Tibial artery (tissue), 4 donors: ENCODE measurements around the gene MSRB3.

Experiments
- DNase-seq, 2 donors: peaks; one replicate each; pipeline ENCODE4 v3.0.0-alpha.2; 2019
- H3K27ac ChIP-seq, 2 donors: fragments of 200-600 bp; sonication (generic) in 1 of 2; 1 replicate in 1 of 2; 2 replicates in 1 of 2; pipeline ENCODE4 v1.5.1; 2018 to 2019; ENCODE audit warnings: mild to moderate bottlenecking in 1 of 2
- H3K27me3 ChIP-seq, 2 donors: fragments of 200-600 bp; sonication (generic) in 1 of 2; one replicate each; pipeline versions ENCODE4 v1.5.1 to v1.6.0; 2016 to 2019
- H3K36me3 ChIP-seq, 3 donors: fragments of 200-600 bp; sonication (generic) in 2 of 3; one replicate each; pipeline ENCODE4 v1.5.1; 2016 to 2019; ENCODE audit warnings: mild to moderate bottlenecking in 2 of 3
- H3K4me1 ChIP-seq, 4 donors: fragments of 200-600 bp; sonication (generic) in 2 of 4; 1 replicate in 3 of 4; 2 replicates in 1 of 4; pipeline ENCODE4 v1.5.1; 2016 to 2019
- H3K4me3 ChIP-seq, 2 donors: fragments of 200-600 bp; sonication (generic) in 1 of 2; 1 replicate in 1 of 2; 2 replicates in 1 of 2; pipeline ENCODE4 v1.5.1; 2018 to 2019; ENCODE audit warnings: mild to moderate bottlenecking in 2 of 2
- H3K9me3 ChIP-seq, 3 donors: fragments of 200-600 bp; sonication (generic) in 1 of 3; one replicate each; pipeline ENCODE4 v1.5.1; 2016 to 2019
- CTCF ChIP-seq, 2 experiments: fragments of 200-600 bp in 1 of 2; fragments of 450-650 bp in 1 of 2; IDR thresholded peaks; one replicate each; pipeline ENCODE4 v1.5.1; 2017 to 2019; ENCODE audit warnings: antibody characterized with exemption in 2 of 2, mild to moderate bottlenecking in 1 of 2, moderate library complexity in 1 of 2
- intact Hi-C: fragments of 100-400 bp; cut with DNase I; formaldehyde crosslinking; loops from one replicate; pipeline ENCODE4 v1.15.0; 2023; ENCODE audit warnings: low total_unique reads

The MSRB3 gene

GRCh38 chr12:65392491-65392890, 114.0 kb downstream of the MSRB3 start:
- intact Hi-C loops = no loop called here
- no peak overlapping the region for H3K27ac ChIP-seq
- H3K4me3 ChIP-seq = no peak overlapping the region
- peaks cover 0 to 19% (median 14%) of the 10 kb centered on the region in 3 donors for H3K36me3 ChIP-seq
- TF ChIP-seq CTCF (IDR thresholded peaks at IDR 0.05) = no peak
- H3K27me3 ChIP-seq = no peaks in the 10 kb centered on the region
- H3K4me1 ChIP-seq = peaks cover 0 to 13% (median 0%) of the 10 kb centered on the region in 4 donors
- DNase-seq = no peak
- H3K9me3 ChIP-seq = peaks cover 0 to 10% (median 8%) of the 10 kb centered on the region in 3 donors

- Histone ChIP-seq H3K36me3 (peaks cover 0 to 12% (median 9%) of the 10 kb centered on the region in 3 donors), H3K4me3 (no peak overlapping the region), H3K27me3 (no peaks in the 10 kb centered on the region), H3K27ac (no peak overlapping the region), H3K4me1 (no peaks in the 10 kb centered on the region), H3K9me3 (peaks cover 0 to 4% (median 0%) of the 10 kb centered on the region in 3 donors)
- intact Hi-C loops = no loop called here
- no peak for DNase-seq
- TF ChIP-seq CTCF (IDR thresholded peaks at IDR 0.05) = no peak
Measured at GRCh38 chr12:65403188-65403587, 124.7 kb downstream of the MSRB3 start.

- DNase-seq = no peak
- Histone ChIP-seq H3K4me1 (peaks cover 0 to 10% (median 0%) of the 10 kb centered on the region in 4 donors), H3K36me3 (peaks cover 0 to 11% (median 9%) of the 10 kb centered on the region in 3 donors), H3K9me3 (no peaks in the 10 kb centered on the region), H3K4me3 (no peak overlapping the region), H3K27ac (no peak overlapping the region), H3K27me3 (no peaks in the 10 kb centered on the region)
- intact Hi-C loops = no loop called here
- TF ChIP-seq CTCF (IDR thresholded peaks at IDR 0.05) = no peak
Measured at GRCh38 chr12:65407388-65408149, 129.1 kb downstream of the MSRB3 start.

GRCh38 chr12:65408441-65408840, 130.0 kb downstream of the MSRB3 start:
- no peaks in the 10 kb centered on the region for H3K27me3 ChIP-seq
- TF ChIP-seq CTCF (IDR thresholded peaks at IDR 0.05) = no peak
- peaks cover 0 to 6% (median 2%) of the 10 kb centered on the region in 3 donors for H3K36me3 ChIP-seq
- H3K4me3 ChIP-seq = no peak overlapping the region
- peaks cover 0 to 10% (median 0%) of the 10 kb centered on the region in 4 donors for H3K4me1 ChIP-seq
- no peak overlapping the region for H3K27ac ChIP-seq
- H3K9me3 ChIP-seq = no peaks in the 10 kb centered on the region
- no peak for DNase-seq
- intact Hi-C loops = no loop called here

GRCh38 chr12:65409726-65410125, 131.2 kb downstream of the MSRB3 start:
- intact Hi-C loops = no loop called here
- Histone ChIP-seq H3K36me3 (peaks cover 0 to 10% (median 0%) of the 10 kb centered on the region in 3 donors), H3K9me3 (no peaks in the 10 kb centered on the region), H3K4me1 (peaks cover 0 to 10% (median 0%) of the 10 kb centered on the region in 4 donors), H3K27me3 (no peaks in the 10 kb centered on the region), H3K27ac (no peak overlapping the region), H3K4me3 (no peak overlapping the region)
- TF ChIP-seq CTCF (IDR thresholded peaks at IDR 0.05) = no peak
- no peak for DNase-seq
